HEK293 (cell line): ENCODE measurements around the gene LAT.

Experiments
- CTCF ChIA-PET: fragments of 350-600 bp; formaldehyde crosslinking; extraction: SDS; loops from one replicate; lab custom pipeline; 2021; ENCODE audit warnings: antibody characterized with exemption; lab: Yijun Ruan, JAX
- POLR2A ChIA-PET: fragments of 300-600 bp; formaldehyde crosslinking; extraction: SDS; loops from one replicate; lab custom pipeline; 2020; ENCODE audit warnings: antibody characterized with exemption, inconsistent platforms; lab: Yijun Ruan, JAX
- H3K27ac ChIP-seq: fragments of 200-500 bp; sonication (Bioruptor generic); 2 replicates; pipeline ENCODE4 v1.5.1; 2014; ENCODE audit warnings: low read depth, low read length, control low read depth, inconsistent platforms; ENCODE audit errors: extremely low read depth
- H3K36me3 ChIP-seq, 2 experiments: fragments of 200-500 bp in 1 of 2; sonication (Bioruptor generic) in 1 of 2; 1 replicate in 1 of 2; 2 replicates in 1 of 2; pipeline ENCODE4 v1.5.1; 2014 to 2017; ENCODE audit warnings: inconsistent platforms in 2 of 2, low read length in 2 of 2; ENCODE audit not compliant: control insufficient read depth in 2 of 2, insufficient read depth in 1 of 2
- H3K4me1 ChIP-seq: fragments of 200-500 bp; sonication (Bioruptor generic); 2 replicates; pipeline ENCODE4 v1.5.1; 2014; ENCODE audit warnings: mild to moderate bottlenecking, low read length, inconsistent platforms; ENCODE audit not compliant: control insufficient read depth, insufficient read depth
- H3K4me3 ChIP-seq: 2 replicates; pipeline ENCODE4 v1.5.1; 2011; ENCODE audit warnings: low read depth, mild to moderate bottlenecking, control low read depth, low read length, moderate library complexity
- H3K9me3 ChIP-seq: fragments of 200-500 bp; sonication (Bioruptor generic); 2 replicates; pipeline ENCODE4 v1.5.1; 2014; ENCODE audit warnings: low read depth, low read length, inconsistent platforms; ENCODE audit not compliant: control insufficient read depth, insufficient read depth
- BCL11A ChIP-seq: fragments of 450-650 bp; formaldehyde crosslinking; IDR thresholded peaks from 2 replicates; pipeline ENCODE4 v1.5.1; 2016; ENCODE audit warnings: low read depth, missing biosample characterization, missing genetic modification characterization
- IKZF3 ChIP-seq: fragments of 450-650 bp; IDR thresholded peaks from 2 replicates; pipeline ENCODE4 v1.5.0; 2018; ENCODE audit warnings: missing biosample characterization, mild to moderate bottlenecking, missing genetic modification characterization, moderate library complexity
- ZBTB26 ChIP-seq: fragments of 450-650 bp; formaldehyde crosslinking; optimal IDR thresholded peaks from 2 replicates; pipeline ENCODE3; 2016; ENCODE audit warnings: missing biosample characterization, mild to moderate bottlenecking, missing genetic modification characterization
- ZFP69B ChIP-seq: fragments of 450-650 bp; formaldehyde crosslinking; IDR thresholded peaks from 2 replicates; pipeline ENCODE4 v1.5.1; 2016; ENCODE audit warnings: missing biosample characterization, missing genetic modification characterization
- ZNF112 ChIP-seq: fragments of 450-650 bp; formaldehyde crosslinking; IDR thresholded peaks from 2 replicates; pipeline ENCODE4 v1.5.0; 2017; ENCODE audit warnings: missing biosample characterization, missing genetic modification characterization
- ZNF132 ChIP-seq: fragments of 450-650 bp; formaldehyde crosslinking; IDR thresholded peaks from 2 replicates; pipeline ENCODE4 v1.5.1; 2017; ENCODE audit warnings: missing biosample characterization, missing genetic modification characterization, borderline replicate concordance
- ZNF157 ChIP-seq: fragments of 450-650 bp; formaldehyde crosslinking; IDR thresholded peaks from 2 replicates; pipeline ENCODE4 v1.5.1; 2016; ENCODE audit warnings: missing biosample characterization, missing genetic modification characterization
- ZNF221 ChIP-seq: fragments of 450-650 bp; formaldehyde crosslinking; IDR thresholded peaks from 2 replicates; pipeline ENCODE4 v1.5.1; 2017; ENCODE audit warnings: missing biosample characterization, missing genetic modification characterization, borderline replicate concordance
- ZNF266 ChIP-seq: fragments of 450-650 bp; formaldehyde crosslinking; IDR thresholded peaks from 2 replicates; pipeline ENCODE4 v1.5.1; 2016; ENCODE audit warnings: missing biosample characterization, missing genetic modification characterization, low read depth
- ZNF292 ChIP-seq: fragments of 450-650 bp; formaldehyde crosslinking; IDR thresholded peaks from 2 replicates; pipeline ENCODE4 v1.5.1; 2016; ENCODE audit warnings: low read depth, missing biosample characterization, missing genetic modification characterization, borderline replicate concordance
- ZNF366 ChIP-seq: fragments of 450-650 bp; formaldehyde crosslinking; conservative IDR thresholded peaks from 2 replicates; pipeline ENCODE4 v1.5.1; 2016; ENCODE audit warnings: missing biosample characterization, missing genetic modification characterization
- ZNF544 ChIP-seq: fragments of 450-650 bp; formaldehyde crosslinking; IDR thresholded peaks from 2 replicates; pipeline ENCODE4 v1.5.0; 2017; ENCODE audit warnings: missing biosample characterization, missing genetic modification characterization
- ZNF548 ChIP-seq: fragments of 450-650 bp; formaldehyde crosslinking; IDR thresholded peaks from 2 replicates; pipeline ENCODE4 v1.5.1; 2016; ENCODE audit warnings: missing biosample characterization, missing genetic modification characterization
- ZNF639 ChIP-seq: fragments of 450-650 bp; formaldehyde crosslinking; IDR thresholded peaks from 2 replicates; pipeline ENCODE4 v1.5.1; 2016; ENCODE audit warnings: missing biosample characterization, missing genetic modification characterization
- ZNF76 ChIP-seq: fragments of 450-650 bp; formaldehyde crosslinking; IDR thresholded peaks from 2 replicates; pipeline ENCODE4; 2016; ENCODE audit warnings: low read depth, missing biosample characterization, missing genetic modification characterization, borderline replicate concordance
- ZNF830 ChIP-seq: fragments of 450-650 bp; IDR thresholded peaks from 2 replicates; pipeline ENCODE4 v1.5.0; 2018; ENCODE audit warnings: missing biosample characterization, missing genetic modification characterization, low read depth, mild to moderate bottlenecking, moderate library complexity
- ZSCAN23 ChIP-seq: fragments of 450-650 bp; formaldehyde crosslinking; IDR thresholded peaks from 2 replicates; pipeline ENCODE4 v1.5.1; 2016; ENCODE audit warnings: missing biosample characterization, missing genetic modification characterization
- TF ChIP-seq, protein P1 (sequence below): fragments of 450-650 bp; formaldehyde crosslinking; IDR thresholded peaks from 2 replicates; pipeline ENCODE4 v1.5.1; 2017; ENCODE audit warnings: missing biosample characterization, missing genetic modification characterization
- TF ChIP-seq, protein P2 (sequence below): fragments of 450-650 bp; formaldehyde crosslinking; IDR thresholded peaks from 2 replicates; pipeline ENCODE4; 2016; ENCODE audit warnings: missing biosample characterization, missing genetic modification characterization
- TF ChIP-seq, protein P3 (sequence below): fragments of 450-650 bp; formaldehyde crosslinking; IDR thresholded peaks from 2 replicates; pipeline ENCODE4 v1.5.1; 2016; ENCODE audit warnings: missing biosample characterization, missing genetic modification characterization

LAT gene

GRCh38 chr16:28989363-28989762 is 4.5 kb downstream of the LAT start:
- Histone ChIP-seq H3K9me3 (no peaks in the 10 kb centered on the region), H3K27ac (no peak overlapping the region), H3K4me3 (no peak overlapping the region), H3K4me1 (no peaks in the 10 kb centered on the region), H3K36me3 (peaks cover 0 to 20% of the 10 kb centered on the region in 2 experiments; a peak in 2 of 3 replicates)
- CTCF ChIA-PET: interaction anchor here (0.9 kb wide), 1 partner anchor 12 kb away, joined by 4 read pairs; no protein-coding TSS in a partner anchor
- TF ChIP-seq, protein P1, sequence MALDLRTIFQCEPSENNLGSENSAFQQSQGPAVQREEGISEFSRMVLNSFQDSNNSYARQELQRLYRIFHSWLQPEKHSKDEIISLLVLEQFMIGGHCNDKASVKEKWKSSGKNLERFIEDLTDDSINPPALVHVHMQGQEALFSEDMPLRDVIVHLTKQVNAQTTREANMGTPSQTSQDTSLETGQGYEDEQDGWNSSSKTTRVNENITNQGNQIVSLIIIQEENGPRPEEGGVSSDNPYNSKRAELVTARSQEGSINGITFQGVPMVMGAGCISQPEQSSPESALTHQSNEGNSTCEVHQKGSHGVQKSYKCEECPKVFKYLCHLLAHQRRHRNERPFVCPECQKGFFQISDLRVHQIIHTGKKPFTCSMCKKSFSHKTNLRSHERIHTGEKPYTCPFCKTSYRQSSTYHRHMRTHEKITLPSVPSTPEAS: no peak
- no peak for TF ChIP-seq ZSCAN23
- TF ChIP-seq IKZF3 (tag by site-specific recombination): no peak
- TF ChIP-seq, protein P2, sequence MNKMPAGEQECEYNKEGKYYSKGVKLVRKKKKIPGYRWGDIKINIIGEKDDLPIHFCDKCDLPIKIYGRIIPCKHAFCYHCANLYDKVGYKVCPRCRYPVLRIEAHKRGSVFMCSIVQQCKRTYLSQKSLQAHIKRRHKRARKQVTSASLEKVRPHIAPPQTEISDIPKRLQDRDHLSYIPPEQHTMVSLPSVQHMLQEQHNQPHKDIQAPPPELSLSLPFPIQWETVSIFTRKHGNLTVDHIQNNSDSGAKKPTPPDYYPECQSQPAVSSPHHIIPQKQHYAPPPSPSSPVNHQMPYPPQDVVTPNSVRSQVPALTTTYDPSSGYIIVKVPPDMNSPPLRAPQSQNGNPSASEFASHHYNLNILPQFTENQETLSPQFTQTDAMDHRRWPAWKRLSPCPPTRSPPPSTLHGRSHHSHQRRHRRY (tag by site-specific recombination): no peak
- no peak for TF ChIP-seq ZNF132 (tag by site-specific recombination)
- TF ChIP-seq ZNF76 (tag by site-specific recombination): no peak
- no peak for TF ChIP-seq ZNF548 (tag by site-specific recombination)
- TF ChIP-seq ZNF266 (tag by site-specific recombination): no peak
- POLR2A ChIA-PET: no interaction called here

DNA sequence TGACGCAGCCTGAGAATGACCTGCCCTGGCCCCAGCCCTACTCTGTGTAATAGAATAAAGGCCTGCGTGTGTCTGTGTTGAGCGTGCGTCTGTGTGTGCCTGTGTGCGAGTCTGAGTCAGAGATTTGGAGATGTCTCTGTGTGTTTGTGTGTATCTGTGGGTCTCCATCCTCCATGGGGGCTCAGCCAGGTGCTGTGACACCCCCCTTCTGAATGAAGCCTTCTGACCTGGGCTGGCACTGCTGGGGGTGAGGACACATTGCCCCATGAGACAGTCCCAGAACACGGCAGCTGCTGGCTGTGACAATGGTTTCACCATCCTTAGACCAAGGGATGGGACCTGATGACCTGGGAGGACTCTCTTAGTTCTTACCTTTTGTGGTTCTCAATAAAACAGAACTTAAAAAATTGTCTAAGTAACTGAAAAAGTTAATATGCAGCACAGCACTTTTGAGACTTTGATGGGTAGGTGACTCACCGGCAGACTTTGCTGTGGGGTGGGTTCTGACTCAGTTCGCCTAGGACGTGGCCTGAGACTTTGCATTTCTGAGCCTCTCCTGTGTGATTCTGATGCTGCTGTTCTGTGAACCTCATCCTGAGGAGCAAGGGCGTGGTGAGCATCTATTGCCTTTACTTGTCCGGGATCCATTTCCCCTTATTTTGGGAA is 5.7 kb downstream of the LAT start:
- H3K36me3 ChIP-seq: peaks cover 0 to 17% of the 10 kb centered on the region in 2 experiments; a peak in 2 of 3 replicates
- no peaks in the 10 kb centered on the region for H3K4me1 ChIP-seq
- TF ChIP-seq ZNF112: no peak
- TF ChIP-seq ZNF292 (tag by site-specific recombination): no peak
- no peak for TF ChIP-seq ZBTB26 (tag by site-specific recombination)
- TF ChIP-seq BCL11A (tag by site-specific recombination): no peak
- TF ChIP-seq ZNF544: no peak
- TF ChIP-seq ZNF639 (tag by site-specific recombination): no peak
- no peak for TF ChIP-seq ZNF221
- TF ChIP-seq, protein P3, sequence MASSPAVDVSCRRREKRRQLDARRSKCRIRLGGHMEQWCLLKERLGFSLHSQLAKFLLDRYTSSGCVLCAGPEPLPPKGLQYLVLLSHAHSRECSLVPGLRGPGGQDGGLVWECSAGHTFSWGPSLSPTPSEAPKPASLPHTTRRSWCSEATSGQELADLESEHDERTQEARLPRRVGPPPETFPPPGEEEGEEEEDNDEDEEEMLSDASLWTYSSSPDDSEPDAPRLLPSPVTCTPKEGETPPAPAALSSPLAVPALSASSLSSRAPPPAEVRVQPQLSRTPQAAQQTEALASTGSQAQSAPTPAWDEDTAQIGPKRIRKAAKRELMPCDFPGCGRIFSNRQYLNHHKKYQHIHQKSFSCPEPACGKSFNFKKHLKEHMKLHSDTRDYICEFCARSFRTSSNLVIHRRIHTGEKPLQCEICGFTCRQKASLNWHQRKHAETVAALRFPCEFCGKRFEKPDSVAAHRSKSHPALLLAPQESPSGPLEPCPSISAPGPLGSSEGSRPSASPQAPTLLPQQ (tag by site-specific recombination): no peak
- no peak for TF ChIP-seq ZNF366 (tag by site-specific recombination)
- TF ChIP-seq ZNF157 (tag by site-specific recombination): no peak
- no peak for TF ChIP-seq ZNF830 (tag by site-specific recombination)
- no peak for TF ChIP-seq ZFP69B (tag by site-specific recombination)
- H3K9me3 ChIP-seq: no peaks in the 10 kb centered on the region
- ChIA-PET CTCF (no interaction called here), POLR2A (no interaction called here)
- H3K27ac ChIP-seq: no peak overlapping the region
- no peak overlapping the region for H3K4me3 ChIP-seq
